Endothelial cell of umbilical vein (primary cell): ENCODE results near the gene ARHGEF28. TPM values are rescaled to one million over a fixed set of nuclear protein-coding genes. Genes with fewer than 3 reads are reported as not detected.

Experiments
- BruUV-seq: library from RNA; stranded (reverse); fragments of 400-500 nt; replicated peaks from 2 replicates; lab custom pipeline; 2021; lab: Mats Ljungman, UMichigan
- CTCF ChIA-PET: fragments of 300-600, 350-600 bp; sonication (Branson Sonifier 250); formaldehyde crosslinking; loops from one replicate; lab custom pipeline; 2021; ENCODE audit warnings: antibody characterized with exemption, inconsistent platforms; lab: Charles Lee
- POLR2A ChIA-PET: fragments of 300-600, 350-600 bp; sonication (Branson Sonifier 250); formaldehyde crosslinking; loops from one replicate; lab custom pipeline; 2021; ENCODE audit warnings: antibody characterized with exemption, inconsistent platforms; lab: Charles Lee
- DNase-seq: peaks from one replicate; pipeline ENCODE4 v3.0.0-alpha.2; 2011; ENCODE audit warnings: low read depth, low spot score
- FAIRE-seq: peaks from 2 replicates; lab custom pipeline; 2011; peaks lifted over from hg19 to GRCh38; lab: Jason Lieb, UNC
- H2AFZ ChIP-seq: 2 replicates; pipeline ENCODE4 v1.6.0; 2012; ENCODE audit warnings: low read depth, low read length, control low read depth, inconsistent platforms
- H3K27ac ChIP-seq: 2 replicates; pipeline ENCODE4 v1.5.1; 2011; ENCODE audit warnings: low read depth, mild to moderate bottlenecking, control low read depth, low read length, moderate library complexity; ENCODE audit not compliant: insufficient read depth
- H3K27me3 ChIP-seq, 2 experiments: 2 replicates each; pipeline versions ENCODE4 v1.6.0 to v1.6.1; 2011; ENCODE audit warnings: low read length in 2 of 2, mixed read lengths in 1 of 2; ENCODE audit not compliant: control insufficient read depth in 2 of 2, insufficient read depth in 2 of 2
- H3K36me3 ChIP-seq, 2 experiments: 2 replicates in 1 of 2; 3 replicates in 1 of 2; pipeline ENCODE4 v1.5.1; 2011; ENCODE audit warnings: low read length in 2 of 2, mild to moderate bottlenecking in 1 of 2, moderate library complexity in 1 of 2; ENCODE audit not compliant: control insufficient read depth in 2 of 2, insufficient read depth in 2 of 2; ENCODE audit errors: extremely low read depth in 1 of 2
- H3K4me1 ChIP-seq: 3 replicates; pipeline ENCODE4 v1.5.1; 2011; ENCODE audit warnings: mild to moderate bottlenecking, low read length; ENCODE audit not compliant: control insufficient read depth, insufficient read depth; ENCODE audit errors: extremely low read depth
- H3K4me2 ChIP-seq: 2 replicates; pipeline ENCODE4 v1.6.1; 2011; ENCODE audit warnings: low read length, control low read depth, mixed read lengths; ENCODE audit not compliant: insufficient read depth
- H3K4me3 ChIP-seq, 3 experiments: fragments of 200-600 bp in 1 of 3; sonication (generic), shearing (Covaris generic) in 1 of 3; replicated peaks in 1 of 3; 2 replicates each; pipeline ENCODE4 v1.5.1; 2011 to 2016; ENCODE audit warnings: control low read depth in 3 of 3, low read length in 3 of 3, mild to moderate bottlenecking in 2 of 3, inconsistent platforms in 1 of 3, low read depth in 1 of 3, moderate library complexity in 1 of 3; ENCODE audit not compliant: insufficient read depth in 1 of 3
- H3K79me2 ChIP-seq: 2 replicates; pipeline ENCODE4 v1.6.0; 2012; ENCODE audit warnings: low read length, inconsistent platforms; ENCODE audit not compliant: control insufficient read depth, insufficient read depth
- H3K9ac ChIP-seq: replicated peaks from 2 replicates; pipeline ENCODE3; 2011; ENCODE audit warnings: low read length, control low read depth; ENCODE audit not compliant: insufficient read depth; ENCODE audit errors: extremely low read depth
- H3K9me1 ChIP-seq: replicated peaks from 3 replicates; pipeline ENCODE4 v1.6.0; 2011; ENCODE audit warnings: mild to moderate bottlenecking, low read length; ENCODE audit not compliant: control insufficient read depth, insufficient read depth; ENCODE audit errors: extremely low read depth
- H3K9me3 ChIP-seq: replicated peaks from 2 replicates; pipeline ENCODE4 v1.5.1; 2012; ENCODE audit warnings: low read length, inconsistent platforms; ENCODE audit not compliant: control insufficient read depth, insufficient read depth
- H4K20me1 ChIP-seq: replicated peaks from 2 replicates; pipeline ENCODE3; 2011; ENCODE audit warnings: mild to moderate bottlenecking, low read length; ENCODE audit not compliant: control insufficient read depth, insufficient read depth; ENCODE audit errors: extremely low read depth
- CTCF ChIP-seq, 2 donors: IDR thresholded peaks; 1 replicate in 1 of 2; 2 replicates in 1 of 2; pipeline ENCODE4 v1.5.1; 2011; ENCODE audit warnings: low read length in 2 of 2, mild to moderate bottlenecking in 2 of 2, moderate library complexity in 2 of 2, control low read depth in 1 of 2, inconsistent platforms in 1 of 2, low read depth in 1 of 2; ENCODE audit not compliant: insufficient read depth in 1 of 2; ENCODE audit errors: extremely low read depth in 1 of 2
- EZH2 ChIP-seq: IDR thresholded peaks from 2 replicates; pipeline ENCODE4 v1.6.1; 2012; ENCODE audit warnings: borderline replicate concordance, low read depth, mild to moderate bottlenecking, moderate library complexity, low read length, inconsistent platforms; ENCODE audit not compliant: severe bottlenecking
- FOS ChIP-seq: IDR thresholded peaks from 2 replicates; pipeline ENCODE4 v1.6.1; 2011; ENCODE audit warnings: mild to moderate bottlenecking, low read length, moderate library complexity, borderline replicate concordance; ENCODE audit not compliant: insufficient read depth
- GATA2 ChIP-seq: IDR thresholded peaks from 2 replicates; pipeline ENCODE4 v1.7.0; 2011; ENCODE audit warnings: low read depth, mild to moderate bottlenecking, moderate library complexity, mixed read lengths, low read length; ENCODE audit not compliant: insufficient read length, insufficient read depth
- JUN ChIP-seq: IDR thresholded peaks from 2 replicates; pipeline ENCODE4 v1.6.1; 2011; ENCODE audit warnings: borderline replicate concordance, low read depth; ENCODE audit not compliant: insufficient read length, insufficient read depth
- MAX ChIP-seq: IDR thresholded peaks from 2 replicates; pipeline ENCODE4 v1.6.1; 2011; ENCODE audit not compliant: insufficient read depth, insufficient read length
- MYC ChIP-seq: IDR thresholded peaks from one replicate; pipeline ENCODE4 v1.6.1; 2011; ENCODE audit warnings: mild to moderate bottlenecking, low read depth, low read length
- POLR2A ChIP-seq: IDR thresholded peaks from 2 replicates; pipeline ENCODE4 v1.6.1; 2012; ENCODE audit warnings: low read depth, mild to moderate bottlenecking, control low read depth, low read length
- POLR2AphosphoS5 ChIP-seq: IDR thresholded peaks from 2 replicates; pipeline ENCODE4 v1.6.1; 2012; ENCODE audit warnings: low read depth, mild to moderate bottlenecking, control low read depth, low read length, moderate library complexity; ENCODE audit not compliant: insufficient read depth
- dilution Hi-C: fragments of 300-500 bp; cut with MboI; formaldehyde crosslinking; loops from one replicate; pipeline ENCODE4 v1.15.0; 2019; ENCODE audit warnings: low sequenced_read_pairs; ENCODE audit not compliant: extremely low pct_ligation_motif_present
- intact Hi-C: fragments of 100-400 bp; cut with micrococcal nuclease; formaldehyde crosslinking; loops from one replicate; pipeline ENCODE4 v1.10.0; 2022
- polyA plus RNA-seq, 4 experiments: library from polyadenylated mRNA; depleted of rRNA in 3 of 4; stranded (reverse) in 3 of 4; unstranded in 1 of 4; fragments of >200 nt; gene quantifications; 2 replicates each; pipeline versions ENCODE4 v1.2.1 to v1.2.3, GENCODE V29; 2011 to 2012; ENCODE audit warnings: missing spikeins in 1 of 4
- total RNA-seq: library from RNA; stranded (reverse); gene quantifications from 2 replicates; pipeline ENCODE4 v1.2.3, GENCODE V29; 2021

The ARHGEF28 gene
- total and polyA plus RNA-seq, 2 donors (not counting 3 experiments of a cell fraction or from before 2014, with no cell fraction given), result 29.5 to 108 TPM

- no peak overlapping the region for H2AFZ ChIP-seq
- no peaks in the 10 kb centered on the region for H3K4me1 ChIP-seq
- no peaks in the 10 kb centered on the region for H4K20me1 ChIP-seq
- BruUV-seq, result no TSS peak
- DNase-seq, result no peak
- no peaks in the 10 kb centered on the region for H3K36me3 ChIP-seq
- H3K27ac ChIP-seq, result no peak overlapping the region
- POLR2A ChIA-PET, result no interaction called here
- dilution Hi-C loops, result no loop called here
- no peaks in the 10 kb centered on the region for H3K79me2 ChIP-seq
- H3K4me3 ChIP-seq, result no peak overlapping the region
- no peaks in the 10 kb centered on the region for H3K9me3 ChIP-seq
- CTCF ChIA-PET, result interaction anchor here (1.2 kb wide), 1 partner anchor 27 kb away, joined by 3 read pairs; no protein-coding TSS in a partner anchor
- no peak overlapping the region for H3K4me2 ChIP-seq
- peaks cover 25 to 36% of the 10 kb centered on the region in 2 experiments for H3K27me3 ChIP-seq
- no peak overlapping the region for H3K9ac ChIP-seq
- no peaks in the 10 kb centered on the region for H3K9me1 ChIP-seq
- no peak for TF ChIP-seq POLR2A
- TF ChIP-seq CTCF (IDR thresholded peaks at IDR 0.05; ENCODE audit: extremely low read depth in 1 of 2, insufficient read depth in 1 of 2, low read depth in 1 of 2, low read length in 2 of 2), result no peak
- TF ChIP-seq JUN, result no peak
- TF ChIP-seq FOS, result no peak
- no peak for TF ChIP-seq EZH2
- no peak for TF ChIP-seq MYC
- TF ChIP-seq MAX, result no peak
- no peak for TF ChIP-seq POLR2AphosphoS5
- TF ChIP-seq GATA2, result no peak
- intact Hi-C loops, result no loop called here
- FAIRE-seq, result no peak
These were observed 343.4 kb downstream of the ARHGEF28 start for GRCh38 chr5:73969195-73970036.
